K562 (cell line): ENCODE results near the gene LHPP. TPM values are rescaled to one million over a fixed set of nuclear protein-coding genes. Genes with fewer than 3 reads are reported as not detected.

Source experiments
- ADNP ChIP-seq: fragments of 200-800 bp; sonication (Bioruptor generic); IDR thresholded peaks from 2 replicates; pipeline ENCODE4 v1.6.1; 2016; ENCODE audit warnings: missing genetic modification characterization, missing compliant biosample characterization
- ARHGAP35 ChIP-seq: fragments of 450-650 bp; IDR thresholded peaks from 2 replicates; pipeline ENCODE4 v1.6.1; 2018; ENCODE audit not compliant: partially characterized antibody
- ARID1B ChIP-seq: fragments of 450-650 bp; IDR thresholded peaks from 2 replicates; pipeline ENCODE4 v1.6.1; 2016; ENCODE audit warnings: antibody characterized with exemption, mild to moderate bottlenecking, inconsistent platforms
- CBFA2T3 ChIP-seq: fragments of 450-650 bp; IDR thresholded peaks from 2 replicates; pipeline ENCODE4 v1.6.1; 2017
- CCAR2 ChIP-seq: fragments of 200-400 bp; formaldehyde crosslinking; IDR thresholded peaks from 2 replicates; pipeline ENCODE4 v1.6.1; 2017; ENCODE audit warnings: mild to moderate bottlenecking, low read depth, low read length
- DMBX1 ChIP-seq: fragments of 250-450 bp; sonication (Bioruptor Pico); IDR thresholded peaks from 2 replicates; pipeline ENCODE4 v1.8.0; 2022; ENCODE audit warnings: inconsistent platforms, mild to moderate bottlenecking, moderate library complexity, borderline replicate concordance
- EWSR1 ChIP-seq: fragments of 450-650 bp; IDR thresholded peaks from 2 replicates; pipeline ENCODE4 v1.6.1; 2018; ENCODE audit warnings: borderline replicate concordance, mild to moderate bottlenecking, low read depth, moderate library complexity; ENCODE audit not compliant: partially characterized antibody
- HNRNPH1 ChIP-seq: fragments of 200-400 bp; formaldehyde crosslinking; optimal IDR thresholded peaks from 2 replicates; pipeline ENCODE3; 2017; ENCODE audit warnings: low read depth, mild to moderate bottlenecking, low read length, moderate library complexity
- IRF2 ChIP-seq: sonication (generic); formaldehyde crosslinking; IDR thresholded peaks from 2 replicates; pipeline ENCODE4 v1.8.1; 2022; ENCODE audit warnings: mild to moderate bottlenecking, missing genetic modification reagents
- MYC ChIP-seq, 2 experiments: fragments of 250-450 bp in 1 of 2; sonication (Bioruptor Pico) in 1 of 2; IDR thresholded peaks; 2 replicates each; pipeline versions ENCODE4 v1.5.1 to v1.6.1; 2012 to 2021; ENCODE audit warnings: low read depth in 2 of 2, borderline replicate concordance in 1 of 2, improper control_type of control experiment in 1 of 2, low read length in 1 of 2, mild to moderate bottlenecking in 1 of 2, moderate library complexity in 1 of 2
- MYNN ChIP-seq, 2 experiments: sonication (generic); formaldehyde crosslinking in 1 of 2; IDR thresholded peaks; 2 replicates each; pipeline versions ENCODE4 v1.5.0 to v1.6.1; 2016 to 2020; ENCODE audit warnings: antibody characterized with exemption in 1 of 2, missing genetic modification reagents in 1 of 2
- NFE2 ChIP-seq: IDR thresholded peaks from 2 replicates; pipeline ENCODE4 v1.6.1; 2014; ENCODE audit warnings: antibody characterized with exemption, low read depth
- NONO ChIP-seq, 2 experiments: fragments of 200-400 bp in 1 of 2; fragments of 450-650 bp in 1 of 2; formaldehyde crosslinking in 1 of 2; IDR thresholded peaks; 2 replicates each; pipeline ENCODE4 v1.6.1; 2017; ENCODE audit warnings: low read depth in 2 of 2, mild to moderate bottlenecking in 2 of 2, moderate library complexity in 2 of 2, low read length in 1 of 2
- NR2F6 ChIP-seq: fragments of 450-650 bp; formaldehyde crosslinking; IDR thresholded peaks from 2 replicates; pipeline ENCODE4 v1.4.0; 2020; ENCODE audit warnings: mild to moderate bottlenecking
- OTX1 ChIP-seq: fragments of 450-650 bp; formaldehyde crosslinking; IDR thresholded peaks from 2 replicates; pipeline ENCODE4 v1.4.0; 2022; ENCODE audit warnings: mild to moderate bottlenecking
- RNF219 ChIP-seq: fragments of 250-450 bp; sonication (Bioruptor Pico); IDR thresholded peaks from 2 replicates; pipeline ENCODE4 v1.5.0; 2022; ENCODE audit warnings: mild to moderate bottlenecking
- SIRT6 ChIP-seq: IDR thresholded peaks from one replicate; pipeline ENCODE4 v1.6.1; 2012; ENCODE audit warnings: low read depth, mild to moderate bottlenecking, control low read depth, inconsistent platforms, low read length, moderate library complexity
- TBP ChIP-seq: optimal IDR thresholded peaks from 2 replicates; pipeline ENCODE3; 2011; ENCODE audit warnings: low read depth, low read length, improper control_type of control experiment
- ZFP30 ChIP-seq: fragments of 250-450 bp; sonication (Bioruptor Pico); IDR thresholded peaks from 2 replicates; pipeline ENCODE4 v1.8.0; 2022; ENCODE audit warnings: moderate library complexity, mild to moderate bottlenecking, inconsistent platforms, borderline replicate concordance
- ZNF146 ChIP-seq: IDR thresholded peaks from one replicate; pipeline ENCODE4 v1.6.1; 2018; ENCODE audit warnings: missing compliant biosample characterization; ENCODE audit not compliant: unreplicated experiment
- ZNF274 ChIP-seq: IDR thresholded peaks from 2 replicates; pipeline ENCODE4 v1.6.1; 2011; ENCODE audit warnings: low read depth, mild to moderate bottlenecking, low read length, moderate library complexity, borderline replicate concordance
- ZNF431 ChIP-seq: sonication (generic); formaldehyde crosslinking; IDR thresholded peaks from 2 replicates; pipeline ENCODE4 v1.8.0; 2022; ENCODE audit warnings: mild to moderate bottlenecking, missing genetic modification reagents
- polyA plus RNA-seq, 8 experiments: library from polyadenylated mRNA; depleted of rRNA in 4 of 8; stranded (reverse) in 5 of 8; unstranded in 3 of 8; fragments of >200 nt; fragmentation: Nextera tagmentation in 2 of 8; fragmentation: Illumina TruSeq in 1 of 8; extraction: Ambion mirVana in 2 of 8; extraction: Trizol in 1 of 8; gene quantifications; 2 replicates each; pipeline versions ENCODE4 v1.2.1 to v1.2.3, GENCODE V29; 2011 to 2014; ENCODE audit warnings: inconsistent platforms in 1 of 8, missing spikeins in 1 of 8
- total RNA-seq, 7 experiments: library from RNA; depleted of rRNA in 6 of 7; stranded (reverse); fragments of >200 nt in 6 of 7; fragmentation: Illumina TruSeq in 2 of 7; extraction: Trizol in 2 of 7; gene quantifications; 2 replicates each; pipeline versions ENCODE4 v1.2.1 to v1.2.3, GENCODE V29; 2011 to 2021; ENCODE audit warnings: low replicate concordance in 1 of 7
- TF ChIP-seq, protein P1 (sequence below): sonication (generic); formaldehyde crosslinking; IDR thresholded peaks from 2 replicates; pipeline ENCODE4 v1.8.0; 2023; ENCODE audit warnings: mild to moderate bottlenecking, missing genetic modification reagents
- TF ChIP-seq, protein P2 (sequence below): fragments of 450-650 bp; IDR thresholded peaks from 2 replicates; pipeline ENCODE4 v1.6.1; 2014; ENCODE audit warnings: low read depth, mild to moderate bottlenecking, moderate library complexity, borderline replicate concordance

LHPP gene
- total and polyA plus RNA-seq, 9 of the 15 experiments (the other 6 are each of a cell fraction or from before 2014, with no cell fraction given) = 0.34 to 7.4 (median 3.0) TPM

DNA sequence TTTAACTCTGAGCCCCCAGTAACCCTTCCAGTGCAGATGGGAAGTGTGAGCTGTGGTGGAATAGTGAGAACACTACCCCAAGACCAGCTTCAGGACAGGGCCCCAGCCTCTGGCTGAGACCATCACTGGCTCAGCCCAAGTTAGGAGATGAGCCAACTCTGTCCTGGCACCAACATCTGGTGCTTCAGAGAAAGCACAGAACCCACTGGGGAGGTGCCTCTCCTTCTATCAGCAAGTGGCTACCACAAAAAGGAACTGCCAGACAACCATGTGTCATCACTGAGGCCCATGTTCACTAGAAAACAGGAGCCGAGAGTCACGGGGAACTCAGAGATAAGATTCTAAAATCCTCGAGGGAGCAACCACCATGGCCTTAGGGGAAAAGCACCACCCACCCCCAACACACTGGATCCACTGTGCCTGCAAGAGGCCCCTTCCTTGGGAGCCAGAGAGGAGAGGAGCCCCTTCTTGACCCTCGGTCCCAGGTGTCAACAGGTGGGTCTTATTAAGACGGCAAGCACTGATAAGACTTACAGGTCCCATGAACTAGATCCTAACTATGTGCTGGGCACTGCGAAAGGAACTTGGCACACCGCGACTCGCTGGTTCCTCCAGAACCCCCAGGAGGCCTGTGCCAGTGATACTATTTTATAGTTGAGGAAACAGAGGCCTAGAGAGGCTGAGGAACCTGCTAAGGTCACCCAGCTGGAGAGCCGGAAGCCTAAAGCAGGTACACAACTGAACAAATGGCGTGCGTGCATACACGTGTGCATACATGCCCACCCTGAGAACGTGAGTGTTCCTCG is 179.9 kb downstream of the LHPP start (continued):
- no peak for TF ChIP-seq ADNP
- peak; percentile 6; the same call in 1 of the 2 replicates for TF ChIP-seq ARID1B
- TF ChIP-seq OTX1 (CRISPR knock-in tag) = no peak
- no peak for TF ChIP-seq ARHGAP35
- TF ChIP-seq IRF2 (CRISPR knock-in tag) = no peak
- no peak for TF ChIP-seq NR2F6
- TF ChIP-seq, protein P1, sequence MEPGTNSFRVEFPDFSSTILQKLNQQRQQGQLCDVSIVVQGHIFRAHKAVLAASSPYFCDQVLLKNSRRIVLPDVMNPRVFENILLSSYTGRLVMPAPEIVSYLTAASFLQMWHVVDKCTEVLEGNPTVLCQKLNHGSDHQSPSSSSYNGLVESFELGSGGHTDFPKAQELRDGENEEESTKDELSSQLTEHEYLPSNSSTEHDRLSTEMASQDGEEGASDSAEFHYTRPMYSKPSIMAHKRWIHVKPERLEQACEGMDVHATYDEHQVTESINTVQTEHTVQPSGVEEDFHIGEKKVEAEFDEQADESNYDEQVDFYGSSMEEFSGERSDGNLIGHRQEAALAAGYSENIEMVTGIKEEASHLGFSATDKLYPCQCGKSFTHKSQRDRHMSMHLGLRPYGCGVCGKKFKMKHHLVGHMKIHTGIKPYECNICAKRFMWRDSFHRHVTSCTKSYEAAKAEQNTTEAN (CRISPR knock-in tag) = no peak
- no peak for TF ChIP-seq ZNF431 (CRISPR knock-in tag)
- TF ChIP-seq SIRT6 = no peak
- no peak for TF ChIP-seq NONO (IDR thresholded peaks at IDR 0.05; ENCODE audit: low read depth in 2 of 2, low read length in 1 of 2)
- peak; percentile 46 for TF ChIP-seq CBFA2T3
- no peak for TF ChIP-seq MYNN (IDR thresholded peaks at IDR 0.05)
- no peak for TF ChIP-seq MYNN (CRISPR knock-in tag; IDR thresholded peaks at IDR 0.05)
- no peak for TF ChIP-seq RNF219 (CRISPR knock-in tag)
- TF ChIP-seq HNRNPH1 = no peak
- TF ChIP-seq NFE2 = no peak
- no peak for TF ChIP-seq CCAR2
- TF ChIP-seq, protein P2, sequence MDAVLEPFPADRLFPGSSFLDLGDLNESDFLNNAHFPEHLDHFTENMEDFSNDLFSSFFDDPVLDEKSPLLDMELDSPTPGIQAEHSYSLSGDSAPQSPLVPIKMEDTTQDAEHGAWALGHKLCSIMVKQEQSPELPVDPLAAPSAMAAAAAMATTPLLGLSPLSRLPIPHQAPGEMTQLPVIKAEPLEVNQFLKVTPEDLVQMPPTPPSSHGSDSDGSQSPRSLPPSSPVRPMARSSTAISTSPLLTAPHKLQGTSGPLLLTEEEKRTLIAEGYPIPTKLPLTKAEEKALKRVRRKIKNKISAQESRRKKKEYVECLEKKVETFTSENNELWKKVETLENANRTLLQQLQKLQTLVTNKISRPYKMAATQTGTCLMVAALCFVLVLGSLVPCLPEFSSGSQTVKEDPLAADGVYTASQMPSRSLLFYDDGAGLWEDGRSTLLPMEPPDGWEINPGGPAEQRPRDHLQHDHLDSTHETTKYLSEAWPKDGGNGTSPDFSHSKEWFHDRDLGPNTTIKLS = no peak
- no peak for TF ChIP-seq ZNF274
- TF ChIP-seq DMBX1 (CRISPR knock-in tag) = no peak; the same call in 1 of the 2 replicates
- no peak for TF ChIP-seq EWSR1
- TF ChIP-seq TBP = no peak
- TF ChIP-seq MYC (IDR thresholded peaks at IDR 0.05; ENCODE audit: low read depth, low read length) = 0 out of 2 replicates have a peak, but pooled peaks have one; percentile 32
- TF ChIP-seq MYC (CRISPR knock-in tag; IDR thresholded peaks at IDR 0.05; ENCODE audit: borderline replicate concordance, low read depth) = no peak; the same call in 1 of the 2 replicates
- no peak for TF ChIP-seq ZFP30 (CRISPR knock-in tag)
- no peak for TF ChIP-seq ZNF146 (CRISPR knock-in tag)
